SK-N-MC (cell line): ENCODE results near the gene PAQR7.

Experiments
- FOXP2 ChIP-seq: optimal IDR thresholded peaks from 2 replicates; pipeline ENCODE3; 2011; ENCODE audit warnings: mild to moderate bottlenecking, moderate library complexity; ENCODE audit not compliant: insufficient read depth; ENCODE audit errors: extremely low read length, control extremely low read depth
- POLR2AphosphoS5 ChIP-seq: IDR thresholded peaks from 2 replicates; pipeline ENCODE4 v1.6.1; 2012; ENCODE audit warnings: mild to moderate bottlenecking, low read depth, low read length, borderline replicate concordance

GRCh38 chr1:25816112-25816718 is 59.3 kb downstream of the PAQR7 start:
- no peak for TF ChIP-seq POLR2AphosphoS5
- TF ChIP-seq FOXP2: no peak
